Liver (tissue), 3 donors: ENCODE results near the gene HMG20B.

Experiments used
- CTCF ChIP-seq: fragments of 150-350 bp; IDR thresholded peaks from 2 replicates; pipeline ENCODE4 v1.5.1; 2017; ENCODE audit warnings: improper control_type of control experiment, low read depth, low read length; ENCODE audit not compliant: missing input control
- EGR1 ChIP-seq, 2 donors: IDR thresholded peaks; 2 replicates each; pipeline ENCODE4 v1.6.1; 2016 to 2018; ENCODE audit warnings: antibody characterized with exemption in 2 of 2, low read depth in 2 of 2
- FOXA1 ChIP-seq: IDR thresholded peaks from 2 replicates; pipeline ENCODE4 v1.6.1; 2016; ENCODE audit warnings: antibody characterized with exemption
- JUND ChIP-seq, 2 donors: IDR thresholded peaks; 2 replicates each; pipeline ENCODE4 v1.6.1; 2016; ENCODE audit warnings: antibody characterized with exemption in 2 of 2
- RAD21 ChIP-seq, 2 donors: IDR thresholded peaks; 2 replicates each; pipeline ENCODE4 v1.6.1; 2016; ENCODE audit warnings: antibody characterized with exemption in 2 of 2, mild to moderate bottlenecking in 2 of 2
- donor health status: healthy.
- donor health status: healthy.

- TF ChIP-seq EGR1 (IDR thresholded peaks at IDR 0.05; ENCODE audit: low read depth in 2 of 2) (no peak), CTCF (no peak), FOXA1 (no peak), RAD21 (IDR thresholded peaks at IDR 0.05) (no peak), JUND (IDR thresholded peaks at IDR 0.05) (no peak)
Measured at GRCh38 chr19:3545669-3546034, 27.1 kb upstream of the HMG20B start.
